ENCODE results near the gene RPL36A. TPM values are rescaled to one million over a fixed set of nuclear protein-coding genes. Genes with fewer than 3 reads are reported as not detected.
A peak's percentile ranks its signal among the peaks of the same experiment; 100 is the strongest.

Gene RPL36A
- total and polyA plus RNA-seq, 10 donors, result 151 to 7,329 (median 2,765) TPM

DNA sequence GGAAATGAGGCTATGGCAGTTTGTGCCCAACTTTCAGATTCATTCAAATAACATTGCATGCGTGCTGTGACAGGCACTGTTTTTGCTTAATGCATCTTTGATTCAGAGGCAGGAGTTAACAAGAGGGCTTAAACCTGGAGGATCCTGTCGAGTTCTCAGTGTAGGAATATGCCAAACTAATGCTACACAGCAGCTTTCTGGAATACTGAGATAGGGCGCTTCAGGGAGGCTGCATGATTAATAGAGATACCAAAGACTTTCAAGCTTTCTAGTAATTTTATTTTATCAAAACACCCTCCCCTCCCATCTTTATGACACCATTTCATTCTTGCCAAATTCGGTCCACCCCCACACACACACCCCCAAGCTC is 41.6 kb upstream of the RPL36A start:
- Histone ChIP-seq H3K27me3 (replicated peaks in 1 of 7) (peaks cover 0 to 3% (median 0%) of the 10 kb centered on the region in 7 donors), H3K27ac (peak overlapping the region in 7 of 8 donors; percentile 78 to 91 (median 86)), H3K4me1 (peaks cover 0 to 28% (median 14%) of the 10 kb centered on the region in 6 donors), H3K4me3 (peak overlapping the region; percentile 47 to 81 (median 60)), H3K36me3 (peaks cover 0 to 54% (median 0%) of the 10 kb centered on the region in 6 donors), H3K9me3 (no peaks in the 10 kb centered on the region)
- intact Hi-C loops (cut with DNase I; ENCODE audit: low total_unique reads), result no loop called here
- TF ChIP-seq CTCF (IDR thresholded peaks at IDR 0.05 in 8 of 11, conservative IDR thresholded peaks at IDR 0.05 in 3 of 11) (no peak), POLR2A (IDR thresholded peaks at IDR 0.05) (no peak), POLR2AphosphoS5 (IDR thresholded peaks at IDR 0.05) (no peak)
- 36 to 50% (median 44%) methylated on average over 4 of the region's 4 CpGs for WGBS, 5 donors
- no peak for DNase-seq

GRCh38 chrX:101357166-101357795 is 33.5 kb upstream of the RPL36A start:
- H3K9me3 ChIP-seq, result no peaks in the 10 kb centered on the region

DNA sequence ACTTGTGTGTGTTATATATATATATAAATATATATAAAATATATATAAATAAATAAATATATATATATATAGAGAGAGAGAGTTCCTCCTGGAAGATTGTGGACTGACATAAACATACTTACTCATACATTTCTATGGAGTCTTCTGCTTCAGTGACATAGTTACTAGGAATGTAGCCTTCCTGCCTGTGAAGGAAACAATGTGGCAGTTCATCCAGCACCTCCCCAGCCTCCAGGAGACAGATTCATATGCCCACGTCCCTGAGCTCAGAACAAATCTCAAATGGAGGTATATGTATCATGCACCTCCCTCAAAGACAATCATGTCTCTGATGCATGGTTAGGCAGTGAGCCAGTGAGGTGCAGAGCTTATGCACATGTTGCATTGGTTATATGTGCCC is 30.8 kb upstream of the RPL36A start:
- H3K9me3 ChIP-seq, result no peaks in the 10 kb centered on the region
- no peaks in the 10 kb centered on the region for H3K27me3 ChIP-seq (replicated peaks in 1 of 7)
- intact Hi-C loops (cut with DNase I; ENCODE audit: low total_unique reads), result no loop called here
- no peak overlapping the region for H3K27ac ChIP-seq
- H3K4me3 ChIP-seq, result no peak overlapping the region
- H3K4me1 ChIP-seq, result peaks cover 0 to 4% (median 0%) of the 10 kb centered on the region in 6 donors
- 53 to 82% (median 74%) methylated on average over 1 of the region's 1 CpG for WGBS, 5 donors
- no peak for DNase-seq
- no peak for TF ChIP-seq POLR2A (IDR thresholded peaks at IDR 0.05)
- no peak for TF ChIP-seq POLR2AphosphoS5 (IDR thresholded peaks at IDR 0.05)
- TF ChIP-seq CTCF (IDR thresholded peaks at IDR 0.05 in 8 of 11, conservative IDR thresholded peaks at IDR 0.05 in 3 of 11), result no peak
- peaks cover 0 to 85% (median 0%) of the 10 kb centered on the region in 6 donors for H3K36me3 ChIP-seq

More at GRCh38 chrX:101357166-101357795, 33.5 kb upstream of the RPL36A start:
- peaks cover 0 to 4% (median 0%) of the 10 kb centered on the region in 6 donors for H3K4me1 ChIP-seq
- WGBS, 5 donors, result 47 to 90% (median 58%) methylated on average over 5 of the region's 5 CpGs
- no peak overlapping the region for H3K27ac ChIP-seq
- no peaks in the 10 kb centered on the region for H3K27me3 ChIP-seq (replicated peaks in 1 of 7)
- intact Hi-C loops (cut with DNase I; ENCODE audit: low total_unique reads), result no loop called here
- peaks cover 0 to 99% (median 0%) of the 10 kb centered on the region in 6 donors for H3K36me3 ChIP-seq
- no peak for TF ChIP-seq POLR2A (IDR thresholded peaks at IDR 0.05)
- TF ChIP-seq POLR2AphosphoS5 (IDR thresholded peaks at IDR 0.05), result no peak
- peak in 3 of 11 experiments; percentile 6 to 32 (median 9) for TF ChIP-seq CTCF (IDR thresholded peaks at IDR 0.05 in 8 of 11, conservative IDR thresholded peaks at IDR 0.05 in 3 of 11)
- H3K4me3 ChIP-seq, result no peak overlapping the region
- DNase-seq, result no peak

- 71 to 97% (median 77%) methylated on average over 6 to 7 of the region's 7 CpGs for WGBS, 5 donors
- Histone ChIP-seq H3K9me3 (no peaks in the 10 kb centered on the region), H3K36me3 (peaks cover 0 to 85% (median 0%) of the 10 kb centered on the region in 6 donors), H3K27ac (no peak overlapping the region), H3K4me1 (peaks cover 0 to 4% (median 0%) of the 10 kb centered on the region in 6 donors), H3K27me3 (replicated peaks in 1 of 7) (no peaks in the 10 kb centered on the region), H3K4me3 (no peak overlapping the region)
- no peak for DNase-seq
- no peak for TF ChIP-seq POLR2A (IDR thresholded peaks at IDR 0.05)
- TF ChIP-seq POLR2AphosphoS5 (IDR thresholded peaks at IDR 0.05), result no peak
- TF ChIP-seq CTCF (IDR thresholded peaks at IDR 0.05 in 8 of 11, conservative IDR thresholded peaks at IDR 0.05 in 3 of 11), result no peak
- intact Hi-C loops (cut with DNase I; ENCODE audit: low total_unique reads), result no loop called here
These were observed 30.4 kb upstream of the RPL36A start for GRCh38 chrX:101360390-101360789.
